Stomach (tissue), 4 donors: ENCODE data around the gene RARRES2.

Source experiments
- EP300 ChIP-seq: sonication (generic); formaldehyde crosslinking; IDR thresholded peaks from one replicate; pipeline ENCODE4 v1.6.1; 2017; ENCODE audit warnings: antibody characterized with exemption
- POLR2AphosphoS5 ChIP-seq, 3 donors: sonication (generic); formaldehyde crosslinking; IDR thresholded peaks; one replicate each; pipeline ENCODE4 v1.6.1; 2016; ENCODE audit warnings: antibody characterized with exemption in 3 of 3
- TF ChIP-seq, protein P1 (sequence below), 7 experiments: fragments of 450-650 bp in 4 of 7; fragments of 200-600 bp in 3 of 7; sonication (generic) in 3 of 7; IDR thresholded peaks; one replicate each; pipeline ENCODE4 v1.5.1; 2016 to 2019; ENCODE audit warnings: antibody characterized with exemption in 7 of 7, control low read depth in 2 of 7, mild to moderate bottlenecking in 1 of 7

GRCh38 chr7:150325110-150325611, 16.3 kb downstream of the RARRES2 start:
- TF ChIP-seq, protein P1, sequence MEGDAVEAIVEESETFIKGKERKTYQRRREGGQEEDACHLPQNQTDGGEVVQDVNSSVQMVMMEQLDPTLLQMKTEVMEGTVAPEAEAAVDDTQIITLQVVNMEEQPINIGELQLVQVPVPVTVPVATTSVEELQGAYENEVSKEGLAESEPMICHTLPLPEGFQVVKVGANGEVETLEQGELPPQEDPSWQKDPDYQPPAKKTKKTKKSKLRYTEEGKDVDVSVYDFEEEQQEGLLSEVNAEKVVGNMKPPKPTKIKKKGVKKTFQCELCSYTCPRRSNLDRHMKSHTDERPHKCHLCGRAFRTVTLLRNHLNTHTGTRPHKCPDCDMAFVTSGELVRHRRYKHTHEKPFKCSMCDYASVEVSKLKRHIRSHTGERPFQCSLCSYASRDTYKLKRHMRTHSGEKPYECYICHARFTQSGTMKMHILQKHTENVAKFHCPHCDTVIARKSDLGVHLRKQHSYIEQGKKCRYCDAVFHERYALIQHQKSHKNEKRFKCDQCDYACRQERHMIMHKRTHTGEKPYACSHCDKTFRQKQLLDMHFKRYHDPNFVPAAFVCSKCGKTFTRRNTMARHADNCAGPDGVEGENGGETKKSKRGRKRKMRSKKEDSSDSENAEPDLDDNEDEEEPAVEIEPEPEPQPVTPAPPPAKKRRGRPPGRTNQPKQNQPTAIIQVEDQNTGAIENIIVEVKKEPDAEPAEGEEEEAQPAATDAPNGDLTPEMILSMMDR (IDR thresholded peaks at IDR 0.05): no peak
- TF ChIP-seq POLR2AphosphoS5 (IDR thresholded peaks at IDR 0.05): peak in 1 of 3 donors; percentile 31
- no peak for TF ChIP-seq EP300
